Measurements from ENCODE around the gene SPARCL1.

SPARCL1 gene

GRCh38 chr4:87524456-87524855, 4.7 kb downstream of the SPARCL1 start:
- Mint-ChIP-seq H3K27ac (no peak overlapping the region), H3K9me3 (peaks cover 15% of the 10 kb centered on the region), H3K36me3 (no peaks in the 10 kb centered on the region), H3K27me3 (no peaks in the 10 kb centered on the region), H3K4me3 (no peak overlapping the region), H3K4me1 (no peaks in the 10 kb centered on the region)

DNA sequence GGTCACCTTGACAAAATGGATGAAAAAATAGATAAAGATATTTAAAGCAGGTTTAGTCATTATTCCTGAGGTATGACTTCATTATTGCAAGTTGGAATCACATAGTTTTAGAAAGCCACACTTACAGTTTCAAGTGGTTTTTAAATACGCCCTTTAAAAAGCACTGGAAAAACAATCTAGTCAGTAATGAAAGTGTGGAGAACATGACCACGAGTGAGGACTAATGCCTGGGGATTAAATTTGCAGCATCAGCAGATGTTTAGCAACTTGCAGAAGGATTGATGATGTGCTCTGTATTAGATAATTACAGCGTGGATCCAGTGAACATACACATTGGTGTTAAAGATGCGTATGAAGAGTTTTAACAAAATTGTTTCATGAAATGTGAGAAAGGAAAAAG, 5.9 kb downstream of the SPARCL1 start:
- Mint-ChIP-seq H3K9me3 (peaks cover 15% of the 10 kb centered on the region), H3K27me3 (no peaks in the 10 kb centered on the region), H3K4me3 (no peak overlapping the region), H3K36me3 (no peaks in the 10 kb centered on the region), H3K27ac (no peak overlapping the region), H3K4me1 (no peaks in the 10 kb centered on the region)

- Mint-ChIP-seq H3K4me1 (no peaks in the 10 kb centered on the region), H3K27ac (no peak overlapping the region), H3K9me3 (peaks cover 15% of the 10 kb centered on the region), H3K27me3 (no peaks in the 10 kb centered on the region), H3K4me3 (no peak overlapping the region), H3K36me3 (no peaks in the 10 kb centered on the region)
These were observed 7.3 kb downstream of the SPARCL1 start for GRCh38 chr4:87521757-87522374.

DNA sequence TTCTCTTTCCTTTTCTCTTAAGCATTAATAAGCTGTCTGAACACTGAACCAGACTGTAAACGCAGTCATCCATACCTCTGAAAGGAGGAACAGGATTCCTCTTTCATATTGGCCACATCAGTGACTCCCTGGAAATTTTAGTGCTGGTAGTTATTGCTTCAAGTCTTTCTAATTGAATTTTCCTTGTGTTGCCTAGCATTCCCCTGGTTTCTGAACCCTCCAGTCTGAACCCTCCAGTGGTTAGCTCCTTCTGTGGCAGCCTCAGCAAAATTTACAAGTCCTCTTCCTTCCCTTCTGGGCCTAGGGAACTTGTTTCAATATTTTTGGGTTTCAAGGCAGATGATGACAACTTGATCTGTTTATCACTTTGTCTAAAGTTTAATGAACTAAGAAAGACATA, 7.9 kb downstream of the SPARCL1 start:
- no peaks in the 10 kb centered on the region for H3K27me3 Mint-ChIP-seq
- no peaks in the 10 kb centered on the region for H3K36me3 Mint-ChIP-seq
- no peaks in the 10 kb centered on the region for H3K4me1 Mint-ChIP-seq
- H3K27ac Mint-ChIP-seq: no peak overlapping the region
- no peak overlapping the region for H3K4me3 Mint-ChIP-seq
- peaks cover 15% of the 10 kb centered on the region for H3K9me3 Mint-ChIP-seq

DNA sequence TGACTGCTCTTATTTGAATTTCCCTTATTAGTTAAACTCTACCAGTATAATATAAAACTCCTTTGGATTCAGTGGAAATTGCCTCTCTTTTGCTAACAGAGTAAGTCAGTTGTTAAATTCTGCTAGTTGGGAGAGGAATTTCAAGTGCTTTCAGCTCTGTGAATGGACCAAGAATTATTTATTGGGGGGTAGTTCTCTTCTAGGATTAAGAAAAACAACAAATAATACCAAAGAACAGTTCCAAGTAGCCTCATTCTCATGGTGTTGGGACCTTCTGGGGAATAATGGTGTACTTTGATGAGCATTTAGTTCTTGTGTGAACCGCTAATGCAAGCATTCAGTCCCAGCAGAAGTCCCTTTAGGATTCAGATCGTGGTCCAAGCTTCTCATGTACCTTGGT, 11.6 kb downstream of the SPARCL1 start:
- Mint-ChIP-seq H3K27ac (no peak overlapping the region), H3K9me3 (no peaks in the 10 kb centered on the region), H3K36me3 (no peaks in the 10 kb centered on the region), H3K27me3 (no peaks in the 10 kb centered on the region), H3K4me3 (no peak overlapping the region), H3K4me1 (no peaks in the 10 kb centered on the region)

- Mint-ChIP-seq H3K27ac (no peak overlapping the region), H3K27me3 (no peaks in the 10 kb centered on the region), H3K4me3 (no peak overlapping the region), H3K36me3 (no peaks in the 10 kb centered on the region), H3K9me3 (no peaks in the 10 kb centered on the region), H3K4me1 (no peaks in the 10 kb centered on the region)
These were observed 12.5 kb downstream of the SPARCL1 start for GRCh38 chr4:87516683-87517082.

DNA sequence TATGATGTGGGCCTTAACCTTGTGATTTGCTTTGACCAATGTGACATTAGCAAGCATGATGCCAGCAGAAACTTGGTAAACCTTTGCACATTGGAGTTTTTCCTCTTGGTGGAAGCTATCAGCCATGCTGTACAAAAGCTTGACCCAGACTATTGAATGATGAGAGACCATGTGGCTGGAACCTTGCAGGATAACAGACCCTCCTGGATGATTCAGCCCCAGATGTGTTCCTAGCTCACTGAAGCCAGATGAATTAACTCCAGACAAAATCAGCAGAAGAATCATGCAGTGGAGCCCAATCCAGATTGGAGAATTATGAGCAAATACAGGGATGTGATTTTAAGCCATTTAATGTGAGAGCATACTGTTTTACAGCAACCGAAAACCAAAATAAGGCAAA, 16.8 kb downstream of the SPARCL1 start:
- H3K9me3 Mint-ChIP-seq: no peaks in the 10 kb centered on the region
- H3K36me3 Mint-ChIP-seq: no peaks in the 10 kb centered on the region
- H3K4me1 Mint-ChIP-seq: no peaks in the 10 kb centered on the region
- H3K27me3 Mint-ChIP-seq: no peaks in the 10 kb centered on the region
- H3K4me3 Mint-ChIP-seq: no peak overlapping the region
- no peak overlapping the region for H3K27ac Mint-ChIP-seq

- Mint-ChIP-seq H3K36me3 (no peaks in the 10 kb centered on the region), H3K27me3 (no peaks in the 10 kb centered on the region), H3K27ac (no peak overlapping the region), H3K9me3 (no peaks in the 10 kb centered on the region), H3K4me1 (no peaks in the 10 kb centered on the region), H3K4me3 (no peak overlapping the region)
These were observed 17.7 kb downstream of the SPARCL1 start for GRCh38 chr4:87511500-87511899.

- Mint-ChIP-seq H3K4me3 (no peak overlapping the region), H3K27me3 (no peaks in the 10 kb centered on the region), H3K36me3 (no peaks in the 10 kb centered on the region), H3K9me3 (no peaks in the 10 kb centered on the region), H3K27ac (no peak overlapping the region), H3K4me1 (no peaks in the 10 kb centered on the region)
These were observed 18.4 kb downstream of the SPARCL1 start for GRCh38 chr4:87510747-87511146.

GRCh38 chr4:87506974-87507701, 22.0 kb downstream of the SPARCL1 start:
- Mint-ChIP-seq H3K27ac (no peak overlapping the region), H3K4me3 (no peak overlapping the region), H3K36me3 (no peaks in the 10 kb centered on the region), H3K27me3 (no peaks in the 10 kb centered on the region), H3K9me3 (no peaks in the 10 kb centered on the region), H3K4me1 (no peaks in the 10 kb centered on the region)

GRCh38 chr4:87505862-87506261, 23.3 kb downstream of the SPARCL1 start:
- Mint-ChIP-seq H3K4me1 (no peaks in the 10 kb centered on the region), H3K36me3 (no peaks in the 10 kb centered on the region), H3K27ac (no peak overlapping the region), H3K9me3 (no peaks in the 10 kb centered on the region), H3K27me3 (no peaks in the 10 kb centered on the region), H3K4me3 (no peak overlapping the region)

DNA sequence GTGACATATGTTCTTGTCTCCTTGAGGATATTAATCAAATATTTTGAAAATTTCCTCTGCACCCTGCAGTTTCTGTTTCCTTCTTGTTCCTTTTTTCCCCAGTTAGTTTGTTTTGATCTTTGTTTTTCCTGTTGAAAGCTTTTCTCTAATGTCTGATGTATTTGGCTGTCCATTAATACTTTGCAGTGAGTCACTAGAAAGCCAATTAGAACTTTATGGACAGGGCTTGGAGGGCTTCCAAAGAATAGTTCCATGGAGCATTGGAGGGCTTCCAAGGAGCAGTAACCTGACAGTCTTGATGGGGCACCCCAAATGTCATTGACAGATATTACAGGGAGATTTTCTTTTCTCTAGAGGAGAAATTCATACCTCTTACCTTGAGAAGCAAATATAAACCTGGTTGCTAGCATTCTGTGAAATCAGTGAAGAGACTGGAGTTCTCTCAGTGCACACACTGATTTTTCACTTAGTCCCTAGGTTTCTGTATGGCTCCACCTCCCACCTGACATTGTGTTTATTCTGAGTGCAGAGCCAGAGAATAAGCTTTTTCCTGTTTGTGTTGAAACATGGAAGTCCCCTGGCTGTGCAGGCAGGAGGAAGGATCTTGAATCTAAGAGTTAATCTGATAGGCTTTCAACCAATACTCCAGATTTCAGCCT, 26.5 kb downstream of the SPARCL1 start:
- Mint-ChIP-seq H3K27me3 (peaks cover 1% of the 10 kb centered on the region), H3K4me3 (no peak overlapping the region), H3K27ac (no peak overlapping the region)

DNA sequence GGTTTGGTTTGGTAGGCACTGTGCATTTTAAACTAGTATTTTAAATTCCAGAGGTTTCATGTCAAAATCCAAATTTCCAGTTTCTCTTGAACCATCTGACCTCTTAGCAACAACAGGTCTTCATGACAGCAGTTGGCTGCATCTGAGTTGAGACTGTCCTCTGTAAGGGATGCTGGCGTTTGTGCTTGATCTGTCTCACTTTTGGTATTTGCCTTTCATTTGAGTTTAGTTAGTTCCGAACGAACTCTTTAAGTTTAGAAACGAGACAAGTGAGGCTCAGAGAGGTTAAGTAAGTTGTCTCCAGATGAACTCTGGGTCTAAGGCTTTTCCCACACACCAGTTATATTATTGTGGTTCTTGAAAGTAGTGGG, 29.1 kb downstream of the SPARCL1 start:
- Mint-ChIP-seq H3K36me3 (no peaks in the 10 kb centered on the region), H3K4me3 (no peak overlapping the region), H3K9me3 (no peaks in the 10 kb centered on the region), H3K4me1 (no peaks in the 10 kb centered on the region), H3K27me3 (peaks cover 1% of the 10 kb centered on the region), H3K27ac (no peak overlapping the region)

More for the DNA sequence above, 26.5 kb downstream of the SPARCL1 start:
- no peaks in the 10 kb centered on the region for H3K4me1 Mint-ChIP-seq
- no peaks in the 10 kb centered on the region for H3K36me3 Mint-ChIP-seq
- H3K9me3 Mint-ChIP-seq: no peaks in the 10 kb centered on the region

- Mint-ChIP-seq H3K27me3 (peaks cover 1% of the 10 kb centered on the region), H3K36me3 (no peaks in the 10 kb centered on the region), H3K9me3 (no peaks in the 10 kb centered on the region), H3K4me3 (no peak overlapping the region), H3K27ac (no peak overlapping the region), H3K4me1 (no peaks in the 10 kb centered on the region)
These were observed 29.6 kb downstream of the SPARCL1 start for GRCh38 chr4:87499403-87500091.

GRCh38 chr4:87498446-87498900, 30.7 kb downstream of the SPARCL1 start:
- Mint-ChIP-seq H3K36me3 (no peaks in the 10 kb centered on the region), H3K9me3 (no peaks in the 10 kb centered on the region), H3K27me3 (peaks cover 1% of the 10 kb centered on the region), H3K4me1 (no peaks in the 10 kb centered on the region), H3K27ac (no peak overlapping the region), H3K4me3 (no peak overlapping the region)

DNA sequence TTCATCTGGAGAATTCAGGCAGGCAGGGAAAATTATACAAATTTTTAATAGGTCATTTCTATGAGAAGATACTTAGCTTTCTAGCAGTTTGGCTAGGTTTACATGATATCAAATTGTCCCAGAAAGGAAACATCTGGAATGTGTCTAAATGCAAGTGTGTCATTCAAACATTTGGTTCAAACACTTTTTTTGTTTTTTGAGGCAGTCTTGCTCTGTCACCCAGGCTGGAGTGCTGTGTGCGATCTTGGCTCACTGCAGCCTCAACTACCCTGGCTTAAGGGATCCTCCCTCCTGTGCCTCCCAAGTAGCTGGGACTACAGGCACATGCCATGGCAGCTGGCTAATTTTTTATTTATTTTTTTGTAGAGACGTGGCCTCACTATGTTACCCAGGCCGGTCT, 31.6 kb downstream of the SPARCL1 start:
- Mint-ChIP-seq H3K27ac (no peak overlapping the region), H3K9me3 (no peaks in the 10 kb centered on the region), H3K36me3 (no peaks in the 10 kb centered on the region), H3K4me1 (no peaks in the 10 kb centered on the region), H3K27me3 (peaks cover 1% of the 10 kb centered on the region), H3K4me3 (no peak overlapping the region)

All from activated naive CD4-positive, alpha-beta T cell treated with anti-CD3 and anti-CD28 coated beads, Interleukin-2, amount 50 U/mL, for 24 hours (primary cell).